Thoracic aorta (tissue), 2 donors: ENCODE results near the gene TEAD3. TPM values are rescaled to one million over a fixed set of nuclear protein-coding genes. Genes with fewer than 3 reads are reported as not detected.

ENCODE experiments used
- ATAC-seq: fragments of 150-250 bp; one replicate; pipeline ENCODE4 v1.8.0; 2017; ENCODE audit warnings: low read depth; ENCODE audit not compliant: insufficient number of reproducible peaks, low FRiP score
- DNase-seq: peaks from one replicate; pipeline ENCODE4 v3.0.0-alpha.2; 2020; ENCODE audit warnings: low spot score
- H3K27ac ChIP-seq, 2 donors: fragments of 200-600 bp; sonication (generic); 1 replicate in 1 of 2; 2 replicates in 1 of 2; pipeline ENCODE4 v1.5.1; 2016; ENCODE audit warnings: mild to moderate bottlenecking in 2 of 2, moderate library complexity in 2 of 2
- H3K27me3 ChIP-seq: fragments of 200-600 bp; sonication (generic); replicated peaks from 2 replicates; pipeline ENCODE4 v1.6.0; 2016; ENCODE audit warnings: mild to moderate bottlenecking; ENCODE audit not compliant: insufficient read depth
- H3K36me3 ChIP-seq: fragments of 200-600 bp; sonication (generic); one replicate; pipeline ENCODE4 v1.5.1; 2016
- H3K4me1 ChIP-seq, 2 donors: fragments of 200-600 bp; sonication (generic); 1 replicate in 1 of 2; 2 replicates in 1 of 2; pipeline versions ENCODE4 v1.5.1 to v1.6.0; 2016; ENCODE audit warnings: low read depth in 2 of 2, mild to moderate bottlenecking in 1 of 2; ENCODE audit not compliant: control insufficient read depth in 1 of 2
- H3K4me3 ChIP-seq: fragments of 200-600 bp; sonication (generic); 2 replicates; pipeline ENCODE4 v1.5.1; 2016; ENCODE audit warnings: mild to moderate bottlenecking
- H3K9me3 ChIP-seq: fragments of 200-600 bp; sonication (generic); 2 replicates; pipeline ENCODE4 v1.5.1; 2016
- CTCF ChIP-seq: fragments of 200-600 bp; sonication (generic); IDR thresholded peaks from one replicate; pipeline ENCODE4 v1.5.1; 2019; ENCODE audit warnings: antibody characterized with exemption
- total RNA-seq, 2 donors: library from RNA; depleted of rRNA; stranded (reverse); fragments of >200 nt; gene quantifications; one replicate each; pipeline versions ENCODE4 v1.1.0 to v1.2.3, GENCODE V29; 2016

Gene TEAD3
- total RNA-seq, 2 donors from 2014 or later, result 50.8 to 68.3 TPM

- H3K4me1 ChIP-seq, result peaks cover 17 to 30% of the 10 kb centered on the region in 2 donors
- no peaks in the 10 kb centered on the region for H3K9me3 ChIP-seq
- H3K36me3 ChIP-seq, result peaks cover 3% of the 10 kb centered on the region
- no peaks in the 10 kb centered on the region for H3K27me3 ChIP-seq
- peak overlapping the region; percentile 37 to 40 for H3K27ac ChIP-seq
- peak overlapping the region; percentile 19 for H3K4me3 ChIP-seq
- TF ChIP-seq CTCF, result no peak
- ATAC-seq, result no peak
- no peak for DNase-seq
Measured at GRCh38 chr6:35454391-35455110, 42.3 kb downstream of the TEAD3 start.

GRCh38 chr6:35453236-35453635 lies 43.6 kb downstream of the TEAD3 start:
- Histone ChIP-seq H3K27ac (peak overlapping the region in 1 of 2 donors; percentile 9), H3K36me3 (peaks cover 2% of the 10 kb centered on the region), H3K9me3 (no peaks in the 10 kb centered on the region), H3K27me3 (no peaks in the 10 kb centered on the region), H3K4me3 (peak overlapping the region; percentile 74), H3K4me1 (peaks cover 17 to 30% of the 10 kb centered on the region in 2 donors)
- no peak for TF ChIP-seq CTCF
- ATAC-seq (no peak), DNase-seq (no peak)

GRCh38 chr6:35452183-35453090 lies 44.4 kb downstream of the TEAD3 start, which contains the start of gene FANCE:
TSS of gene FANCE (plus strand) at chr6:35452338. CDS start at chr6:35452546, 208 bp downstream.
- TF ChIP-seq CTCF, result no peak

GRCh38 chr6:35451354-35452182 lies 45.3 kb downstream of the TEAD3 start:
- peak; percentile 2 for ATAC-seq
- no peaks in the 10 kb centered on the region for H3K36me3 ChIP-seq
- H3K27me3 ChIP-seq, result no peaks in the 10 kb centered on the region
- peaks cover 17 to 30% of the 10 kb centered on the region in 2 donors for H3K4me1 ChIP-seq
- H3K4me3 ChIP-seq, result peak overlapping the region; percentile 74
- H3K9me3 ChIP-seq, result no peaks in the 10 kb centered on the region
- DNase-seq, result no peak
- no peak for TF ChIP-seq CTCF
- peak overlapping the region in 1 of 2 donors; percentile 64 for H3K27ac ChIP-seq

More at GRCh38 chr6:35452183-35453090, 44.4 kb downstream of the TEAD3 start, which contains the start of gene FANCE:
- Histone ChIP-seq H3K4me1 (peaks cover 17 to 30% of the 10 kb centered on the region in 2 donors), H3K36me3 (no peaks in the 10 kb centered on the region), H3K9me3 (no peaks in the 10 kb centered on the region), H3K27me3 (no peaks in the 10 kb centered on the region), H3K27ac (peak within 1 kb of the TSS in 1 of 2 donors; percentile 64), H3K4me3 (peak within 1 kb of the TSS; percentile 74)
- ATAC-seq (peak; percentile 74), DNase-seq (peak; percentile 73)
